ENCODE measurements around the gene PILRA.

- TF ChIP-seq CTCF (IDR thresholded peaks at IDR 0.05; ENCODE audit: low read depth, low read length, missing input control) (no peak), YY1 (IDR thresholded peaks at IDR 0.05) (no peak), NR2F2 (IDR thresholded peaks at IDR 0.05) (no peak), TAF1 (conservative IDR thresholded peaks at IDR 0.05) (no peak), JUND (IDR thresholded peaks at IDR 0.05) (no peak), RAD21 (IDR thresholded peaks at IDR 0.05) (no peak), REST (IDR thresholded peaks at IDR 0.05) (no peak), SP1 (IDR thresholded peaks at IDR 0.05) (no peak), GABPA (IDR thresholded peaks at IDR 0.05 in 1 of 2, conservative IDR thresholded peaks at IDR 0.05 in 1 of 2) (no peak), ATF3 (IDR thresholded peaks at IDR 0.05) (no peak), RXRA (IDR thresholded peaks at IDR 0.05) (no peak), FOXA1 (IDR thresholded peaks at IDR 0.05) (no peak), ZBTB33 (IDR thresholded peaks at IDR 0.05) (no peak), EGR1 (IDR thresholded peaks at IDR 0.05; ENCODE audit: low read depth in 2 of 2) (no peak)
These were observed 17.2 kb downstream of the PILRA start for GRCh38 chr7:100390286-100391009.
